AG09319 (cell line): ENCODE measurements around the gene PRAMEF1.
"Not testable (repeated sequence)": the region's sequence is repeated elsewhere in the genome, so short reads cannot be mapped to it uniquely, and the experiment has no call there.

Experiments
- DNase-seq: peaks from one replicate; pipeline ENCODE4 v3.0.0-alpha.2; 2010; ENCODE audit warnings: low read depth; ENCODE audit errors: extremely low read depth
- TF ChIP-seq, protein P1 (sequence below): IDR thresholded peaks from 2 replicates; pipeline ENCODE4 v1.5.1; 2011; ENCODE audit warnings: low read depth, mild to moderate bottlenecking, inconsistent platforms, low read length, moderate library complexity

PRAMEF1 gene

DNA sequence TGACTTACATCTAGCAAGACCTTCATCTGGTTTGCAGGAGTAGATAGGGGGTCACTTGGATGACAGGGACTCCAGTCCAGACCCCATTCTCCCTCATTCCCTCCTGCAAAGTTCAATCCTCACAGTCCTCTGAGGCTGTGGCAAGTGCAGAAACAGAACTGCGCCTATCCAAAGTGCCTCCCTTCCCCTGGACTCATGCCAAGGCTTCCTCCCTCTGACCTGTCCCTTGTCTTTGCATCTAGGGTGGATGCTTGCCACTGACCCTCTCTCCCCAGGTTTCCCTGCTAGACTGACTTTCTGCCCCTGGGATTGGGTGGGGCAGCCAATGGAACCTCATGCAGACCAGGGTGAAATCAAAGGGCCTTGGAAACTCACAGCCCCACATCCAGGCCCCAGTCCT is 18.7 kb downstream of the PRAMEF1 start:
- no peak for DNase-seq

DNA sequence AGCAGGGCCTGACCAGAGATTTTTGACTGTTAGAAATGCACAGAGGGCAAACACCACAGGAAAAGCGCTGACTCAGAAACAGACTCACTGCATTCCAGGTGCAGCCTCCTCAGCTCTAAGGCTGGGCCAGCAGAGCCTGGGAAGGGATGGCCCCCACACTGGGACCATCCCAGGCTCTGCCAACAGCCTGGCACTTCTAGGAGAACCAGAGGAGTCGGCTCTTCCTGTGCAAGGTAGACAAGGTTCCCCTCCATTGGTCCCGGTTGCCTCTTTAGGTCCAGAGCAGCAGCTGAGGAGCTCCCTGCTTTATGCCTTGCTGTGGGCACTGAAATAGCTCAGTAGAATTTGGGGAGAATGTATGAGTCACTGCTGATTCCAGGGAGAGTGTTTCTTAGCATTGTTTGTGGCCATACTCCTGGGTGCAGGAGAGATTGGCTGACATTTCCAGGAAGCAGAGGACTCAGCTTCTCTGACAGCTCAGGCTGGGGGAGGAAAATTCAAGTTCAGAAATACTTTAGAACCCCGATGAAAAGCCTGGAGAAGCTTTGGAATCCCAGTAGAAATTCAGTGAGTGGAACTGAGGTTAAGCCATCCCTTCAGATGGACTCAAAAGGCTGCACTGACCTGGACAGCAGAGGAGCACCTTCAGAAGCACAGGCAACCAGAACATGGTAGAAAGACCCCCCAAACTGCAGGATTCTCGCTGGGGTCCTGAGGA is 19.7 kb downstream of the PRAMEF1 start:
- TF ChIP-seq, protein P1, sequence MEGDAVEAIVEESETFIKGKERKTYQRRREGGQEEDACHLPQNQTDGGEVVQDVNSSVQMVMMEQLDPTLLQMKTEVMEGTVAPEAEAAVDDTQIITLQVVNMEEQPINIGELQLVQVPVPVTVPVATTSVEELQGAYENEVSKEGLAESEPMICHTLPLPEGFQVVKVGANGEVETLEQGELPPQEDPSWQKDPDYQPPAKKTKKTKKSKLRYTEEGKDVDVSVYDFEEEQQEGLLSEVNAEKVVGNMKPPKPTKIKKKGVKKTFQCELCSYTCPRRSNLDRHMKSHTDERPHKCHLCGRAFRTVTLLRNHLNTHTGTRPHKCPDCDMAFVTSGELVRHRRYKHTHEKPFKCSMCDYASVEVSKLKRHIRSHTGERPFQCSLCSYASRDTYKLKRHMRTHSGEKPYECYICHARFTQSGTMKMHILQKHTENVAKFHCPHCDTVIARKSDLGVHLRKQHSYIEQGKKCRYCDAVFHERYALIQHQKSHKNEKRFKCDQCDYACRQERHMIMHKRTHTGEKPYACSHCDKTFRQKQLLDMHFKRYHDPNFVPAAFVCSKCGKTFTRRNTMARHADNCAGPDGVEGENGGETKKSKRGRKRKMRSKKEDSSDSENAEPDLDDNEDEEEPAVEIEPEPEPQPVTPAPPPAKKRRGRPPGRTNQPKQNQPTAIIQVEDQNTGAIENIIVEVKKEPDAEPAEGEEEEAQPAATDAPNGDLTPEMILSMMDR: no peak
- DNase-seq: no peak

More for the DNA sequence above, 18.7 kb downstream of the PRAMEF1 start:
- TF ChIP-seq, protein P1: no peak

DNA sequence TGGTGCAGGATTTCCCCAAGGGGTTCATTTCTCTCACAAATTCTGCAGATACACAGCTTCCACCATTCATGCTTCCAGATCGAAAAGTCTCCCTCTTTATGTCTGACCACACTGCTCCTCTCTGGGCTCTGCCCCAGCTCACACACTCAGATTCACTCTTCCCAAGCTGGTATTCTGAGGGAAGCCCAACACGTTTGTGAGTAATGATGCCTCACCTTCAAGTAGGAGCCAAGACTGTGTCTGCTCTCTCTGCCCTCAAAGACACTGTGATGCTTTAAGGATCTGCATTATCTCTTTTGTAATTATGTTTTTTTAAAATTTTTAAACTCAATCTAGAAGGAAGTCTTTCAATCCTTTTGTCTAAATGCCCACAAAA is 20.2 kb downstream of the PRAMEF1 start:
- DNase-seq: no peak
- TF ChIP-seq, protein P1: no peak

DNA sequence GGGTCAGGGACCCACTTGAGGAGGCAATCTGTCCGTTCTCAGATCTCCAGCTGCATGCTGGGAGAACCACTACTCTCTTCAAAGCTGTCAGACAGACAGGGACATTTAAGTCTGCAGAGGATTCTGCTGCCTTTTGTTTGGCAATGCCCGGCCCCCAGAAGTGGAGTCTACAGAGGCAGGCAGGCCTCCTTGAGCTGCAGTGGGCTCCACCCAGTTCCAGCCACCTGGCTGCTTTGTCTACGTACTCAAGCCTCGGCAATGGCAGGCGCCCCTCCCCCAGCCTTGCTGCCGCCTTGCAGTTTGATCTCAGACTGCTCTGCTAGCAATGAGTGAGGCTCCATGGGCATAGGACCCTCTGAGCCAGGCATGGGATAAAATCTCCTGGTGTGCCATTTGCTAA is 27.9 kb downstream of the PRAMEF1 start:
- not testable (repeated sequence) for DNase-seq

DNA sequence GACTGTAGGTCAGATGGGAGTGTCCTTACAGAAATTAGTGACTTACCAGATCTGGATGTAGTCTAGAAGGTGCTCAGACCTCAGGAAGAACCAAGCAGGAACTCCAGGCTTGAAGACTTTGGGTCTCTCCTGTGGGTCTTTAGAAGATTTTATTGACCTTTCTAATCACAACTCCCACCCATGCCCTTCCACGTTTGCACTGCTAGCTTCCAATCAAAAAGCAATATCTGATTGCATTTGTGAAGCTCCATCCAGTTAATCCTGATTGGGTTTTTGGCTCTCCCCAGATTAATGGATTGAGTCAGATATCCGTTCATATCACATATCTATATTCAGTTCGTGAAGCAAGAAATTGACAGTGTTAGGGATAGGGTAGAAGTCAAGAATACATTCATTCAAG is 40.1 kb downstream of the PRAMEF1 start, which contains the start of gene PRAMEF11:
TSS of gene PRAMEF11 (minus strand) at position 101 of the 400 bp plus-strand sequence. CDS start 2,621 bp downstream, outside the sequence.
- not testable (repeated sequence) for DNase-seq

DNA sequence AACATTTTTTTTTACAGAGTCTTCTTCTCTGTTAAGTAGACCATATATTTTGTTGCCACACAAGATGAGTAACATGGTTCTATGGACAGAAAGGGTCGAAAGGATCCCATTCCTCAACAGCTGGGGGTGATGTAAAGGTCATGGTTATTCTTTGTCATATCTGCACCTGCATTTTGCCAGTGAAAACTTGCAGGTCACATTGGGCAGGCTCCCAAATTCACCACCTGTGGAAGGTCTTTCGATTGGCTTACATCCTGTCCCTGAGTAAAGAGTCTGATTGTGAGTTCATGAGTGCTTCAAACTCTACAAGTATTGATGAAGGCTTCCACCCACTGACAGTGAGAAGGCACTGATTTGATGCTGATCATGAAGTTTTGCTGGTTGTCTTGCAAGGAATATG is 42.1 kb downstream of the PRAMEF1 start:
- not testable (repeated sequence) for DNase-seq
